GM10248 (cell line): ENCODE results near the gene PARP15.

Experiments
- CTCF ChIA-PET: fragments of 300-600 bp; sonication (Branson Sonifier 250); formaldehyde crosslinking; extraction: SDS; loops from one replicate; lab custom pipeline; 2021; ENCODE audit warnings: antibody characterized with exemption; lab: Yijun Ruan, JAX
- POLR2A ChIA-PET: fragments of 350-650 bp; sonication (Branson Sonifier 250); formaldehyde crosslinking; extraction: SDS; loops from one replicate; lab custom pipeline; 2020; ENCODE audit warnings: antibody characterized with exemption; lab: Yijun Ruan, JAX
- DNase-seq: peaks from one replicate; pipeline ENCODE4 v3.0.0; 2012; ENCODE audit errors: extremely low spot score
- TF ChIP-seq, protein P1 (sequence below): IDR thresholded peaks from 2 replicates; pipeline ENCODE4 v1.5.1; 2012; ENCODE audit warnings: mild to moderate bottlenecking, low read depth; ENCODE audit errors: extremely low read depth, missing control alignments, control extremely low read depth

The PARP15 gene

DNA sequence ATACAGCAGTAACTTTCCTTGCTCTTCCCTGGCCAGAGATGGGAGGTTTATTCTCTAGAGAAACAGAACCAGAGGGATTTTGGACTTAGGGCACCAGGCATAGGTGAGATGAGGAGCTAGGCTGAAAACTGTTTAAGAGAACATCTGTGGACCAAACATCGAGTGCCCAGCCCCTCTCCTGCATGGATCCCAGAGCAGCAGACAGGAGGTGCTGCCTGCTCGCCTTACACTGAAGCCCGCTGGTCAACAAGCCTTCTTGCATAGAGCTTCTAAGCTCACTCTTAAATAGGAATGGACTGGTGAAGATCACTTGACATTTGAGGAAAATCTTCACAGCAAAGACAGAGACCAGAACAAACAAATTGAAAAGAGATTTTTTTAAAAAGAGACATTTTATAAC lies 41.2 kb downstream of the PARP15 start:
- ChIA-PET POLR2A (no interaction called here), CTCF (interaction anchor here (1.0 to 3.7 kb wide), 10 partner anchors 11 to 60 kb away, joined by 3 to 30 read pairs (median 5); no protein-coding TSS in a partner anchor)
- DNase-seq = no peak
- TF ChIP-seq, protein P1, sequence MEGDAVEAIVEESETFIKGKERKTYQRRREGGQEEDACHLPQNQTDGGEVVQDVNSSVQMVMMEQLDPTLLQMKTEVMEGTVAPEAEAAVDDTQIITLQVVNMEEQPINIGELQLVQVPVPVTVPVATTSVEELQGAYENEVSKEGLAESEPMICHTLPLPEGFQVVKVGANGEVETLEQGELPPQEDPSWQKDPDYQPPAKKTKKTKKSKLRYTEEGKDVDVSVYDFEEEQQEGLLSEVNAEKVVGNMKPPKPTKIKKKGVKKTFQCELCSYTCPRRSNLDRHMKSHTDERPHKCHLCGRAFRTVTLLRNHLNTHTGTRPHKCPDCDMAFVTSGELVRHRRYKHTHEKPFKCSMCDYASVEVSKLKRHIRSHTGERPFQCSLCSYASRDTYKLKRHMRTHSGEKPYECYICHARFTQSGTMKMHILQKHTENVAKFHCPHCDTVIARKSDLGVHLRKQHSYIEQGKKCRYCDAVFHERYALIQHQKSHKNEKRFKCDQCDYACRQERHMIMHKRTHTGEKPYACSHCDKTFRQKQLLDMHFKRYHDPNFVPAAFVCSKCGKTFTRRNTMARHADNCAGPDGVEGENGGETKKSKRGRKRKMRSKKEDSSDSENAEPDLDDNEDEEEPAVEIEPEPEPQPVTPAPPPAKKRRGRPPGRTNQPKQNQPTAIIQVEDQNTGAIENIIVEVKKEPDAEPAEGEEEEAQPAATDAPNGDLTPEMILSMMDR = no peak

DNA sequence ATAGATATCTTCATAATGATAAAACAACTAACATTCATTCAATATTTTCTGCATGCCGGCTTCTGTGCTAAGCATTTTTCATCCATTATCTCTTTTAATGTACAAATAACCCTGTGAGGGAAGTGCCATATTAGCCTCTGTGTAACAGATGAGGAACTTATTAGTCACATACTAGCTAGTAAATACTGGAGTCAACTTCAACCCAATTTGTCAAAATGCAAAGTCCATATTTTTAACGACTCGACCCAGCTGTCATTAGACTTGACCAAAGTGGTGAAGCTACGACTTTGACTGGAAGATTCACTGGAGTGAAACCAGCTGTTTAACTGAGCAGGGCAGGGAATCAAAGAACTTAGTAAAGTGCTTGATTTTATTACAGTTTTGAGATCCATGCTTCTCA lies 41.6 kb downstream of the PARP15 start:
- no peak for DNase-seq
- ChIA-PET POLR2A (no interaction called here), CTCF (interaction anchor here (0.7 to 3.7 kb wide), 12 partner anchors 11 to 60 kb away, joined by 3 to 30 read pairs (median 4); no protein-coding TSS in a partner anchor)
- TF ChIP-seq, protein P1 = no peak

DNA sequence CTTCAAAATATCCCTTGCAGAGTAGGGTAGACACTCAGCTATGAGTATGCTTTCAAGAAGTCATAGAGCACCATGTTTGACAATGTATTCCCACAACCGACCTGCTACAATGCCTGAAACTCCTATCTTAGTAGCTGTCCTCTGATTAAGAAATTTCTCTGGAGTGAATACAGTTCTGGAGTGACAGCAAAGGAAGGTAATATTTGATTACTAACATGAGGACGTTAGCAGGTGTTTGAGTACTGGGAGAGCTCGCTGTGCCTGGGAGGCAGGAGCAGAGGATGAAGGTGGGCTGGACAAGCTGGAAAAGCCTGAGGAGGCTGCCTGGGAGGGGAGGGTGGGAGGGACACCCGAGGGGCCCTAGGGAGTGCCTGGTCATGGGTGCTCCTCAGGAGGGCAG lies 42.9 kb downstream of the PARP15 start:
- POLR2A ChIA-PET = no interaction called here
- TF ChIP-seq, protein P1 = no peak
- DNase-seq = no peak
- CTCF ChIA-PET = interaction anchor here (1.3 to 3.7 kb wide), 7 partner anchors 9 to 59 kb away, joined by 3 to 30 read pairs (median 4); no protein-coding TSS in a partner anchor

DNA sequence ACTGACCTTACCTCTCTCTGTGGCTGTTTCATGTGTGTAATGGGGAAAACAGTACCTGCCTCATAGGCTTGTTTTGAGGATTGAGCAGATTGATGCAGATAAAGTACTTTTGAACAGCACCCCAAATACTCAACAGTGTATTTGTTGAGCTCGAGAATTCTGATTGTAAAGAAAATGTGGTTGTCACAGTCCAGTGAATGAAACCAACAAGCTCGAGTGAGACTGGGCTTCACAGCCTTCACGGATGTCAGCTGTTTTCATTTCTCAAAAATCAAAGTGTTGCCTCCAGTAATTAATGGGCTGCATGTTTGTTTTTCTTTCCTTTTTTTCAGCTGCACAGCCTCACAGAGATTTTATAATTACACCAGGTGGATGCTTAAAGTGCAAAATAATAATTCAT lies 43.7 kb downstream of the PARP15 start:
- ChIA-PET POLR2A (no interaction called here), CTCF (interaction anchor here (0.9 to 3.7 kb wide), 8 partner anchors 9 to 73 kb away, joined by 3 to 30 read pairs (median 4); no protein-coding TSS in a partner anchor)
- peak; percentile 42 for DNase-seq
- TF ChIP-seq, protein P1 = no peak

DNA sequence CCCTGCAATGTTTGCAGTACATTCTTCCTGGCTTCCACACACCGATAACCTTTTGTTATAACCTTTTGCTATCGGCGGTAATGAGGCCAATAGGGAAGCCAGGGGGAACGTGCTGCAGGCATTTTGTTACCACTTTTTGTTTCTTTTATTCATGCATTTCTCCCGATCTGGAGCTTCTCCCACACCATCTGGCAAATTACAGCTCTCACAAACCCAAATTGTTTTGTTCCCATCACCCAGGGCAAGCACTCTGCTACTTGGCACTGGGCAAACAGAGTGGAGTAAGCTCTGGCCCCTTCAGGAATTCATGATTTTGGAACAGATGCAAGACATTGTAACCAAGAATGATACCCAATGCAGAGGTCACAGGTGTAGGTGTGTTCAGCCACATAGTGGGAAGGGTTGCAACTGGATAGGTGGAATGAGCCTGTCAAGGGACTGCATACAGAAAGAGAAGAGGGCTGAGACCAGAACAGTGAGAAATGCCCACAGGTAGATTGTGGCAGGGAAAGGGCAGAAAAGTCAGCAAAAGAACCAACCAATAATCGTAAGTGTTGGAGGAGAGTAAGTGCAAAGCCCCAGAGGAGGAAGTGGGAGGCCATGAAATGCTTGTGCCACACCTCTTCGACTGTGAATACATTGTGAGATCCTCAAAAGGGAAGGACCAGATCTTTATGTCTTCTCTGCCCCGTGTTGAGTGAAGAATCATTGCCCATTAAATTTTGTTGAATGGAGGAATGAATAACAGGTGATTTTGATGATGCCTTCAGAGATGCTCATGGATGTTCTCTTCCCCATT lies 45.8 kb downstream of the PARP15 start:
- TF ChIP-seq, protein P1 = no peak
- POLR2A ChIA-PET = no interaction called here
- no peak for DNase-seq
- CTCF ChIA-PET = interaction anchor here (0.8 to 2.4 kb wide), 4 partner anchors 9 to 55 kb away, joined by 3 to 5 read pairs (median 3); no protein-coding TSS in a partner anchor

DNA sequence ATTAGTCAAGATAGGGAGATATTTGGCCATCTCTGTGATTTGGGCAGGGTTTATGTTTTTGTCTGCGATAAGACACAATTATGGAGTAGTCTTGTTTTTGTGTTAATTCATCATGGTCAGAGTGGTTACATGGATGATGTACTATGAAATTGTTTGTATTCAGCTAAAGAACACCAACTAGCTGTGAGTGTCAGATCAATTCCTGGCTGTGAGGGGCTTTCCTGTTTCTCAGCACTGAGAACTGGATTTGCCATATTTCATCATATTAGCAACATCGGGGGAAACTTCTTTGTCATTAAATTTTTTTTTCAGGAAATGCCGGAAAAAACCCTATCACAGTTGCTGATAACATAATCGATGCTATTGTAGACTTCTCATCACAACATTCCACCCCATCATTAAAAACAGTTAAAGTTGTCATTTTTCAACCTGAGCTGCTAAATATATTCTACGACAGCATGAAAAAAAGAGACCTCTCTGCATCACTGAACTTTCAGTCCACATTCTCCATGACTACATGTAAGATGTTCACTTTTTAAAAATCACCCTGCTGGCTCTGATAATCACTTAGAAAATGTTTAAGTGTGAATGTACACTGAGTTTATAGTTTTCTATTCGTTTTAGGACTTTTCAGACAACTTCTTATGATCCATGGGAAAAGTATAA lies 49.2 kb downstream of the PARP15 start:
- CTCF ChIA-PET = interaction anchor here (1.5 to 4.3 kb wide), 3 partner anchors 13 to 52 kb away, joined by 3 to 21 read pairs (median 10); no protein-coding TSS in a partner anchor
- POLR2A ChIA-PET = no interaction called here
- TF ChIP-seq, protein P1 = no peak
- DNase-seq = no peak
